Naive B cell (primary cell): ENCODE data around the gene LYRM1. TPM values are rescaled to one million over a fixed set of nuclear protein-coding genes. Genes with fewer than 3 reads are reported as not detected.
"Not testable (repeated sequence)": the region's sequence is repeated elsewhere in the genome, so short reads cannot be mapped to it uniquely, and the experiment has no call there.

Experiments
- ATAC-seq, 2 donors: fragments of 150-1000 bp; cut with Tn5 transposase; 2 replicates each; pipeline ENCODE4 v1.10.0; 2021; ENCODE audit warnings: low read depth in 2 of 2, mild to moderate bottlenecking in 2 of 2, moderate library complexity in 2 of 2
- DNase-seq: peaks from one replicate; pipeline ENCODE4 v3.0.0; 2022
- H3K27ac Mint-ChIP-seq, 6 donors: one replicate each; pipeline ENCODE4 v1.8.0; 2020 to 2022; ENCODE audit warnings: mild to moderate bottlenecking in 6 of 6, mixed read lengths in 6 of 6, moderate library complexity in 5 of 6, inconsistent platforms in 2 of 6
- H3K27me3 Mint-ChIP-seq, 3 donors: one replicate each; pipeline ENCODE4 v1.8.0; 2021 to 2022; ENCODE audit warnings: mixed read lengths in 3 of 3, mild to moderate bottlenecking in 1 of 3
- H3K36me3 Mint-ChIP-seq, 2 donors: one replicate each; pipeline ENCODE4 v1.8.0; 2020 to 2022; ENCODE audit warnings: mixed read lengths in 2 of 2, inconsistent platforms in 1 of 2, mild to moderate bottlenecking in 1 of 2
- H3K4me1 Mint-ChIP-seq, 3 donors: one replicate each; pipeline ENCODE4 v1.8.0; 2020 to 2022; ENCODE audit warnings: mixed read lengths in 3 of 3, inconsistent platforms in 1 of 3, mild to moderate bottlenecking in 1 of 3, moderate library complexity in 1 of 3
- H3K4me3 Mint-ChIP-seq, 8 donors: one replicate each; pipeline ENCODE4 v1.8.0; 2020 to 2022; ENCODE audit warnings: mild to moderate bottlenecking in 8 of 8, mixed read lengths in 8 of 8, moderate library complexity in 8 of 8, inconsistent platforms in 2 of 8
- H3K9me3 Mint-ChIP-seq, 7 donors: one replicate each; pipeline ENCODE4 v1.8.0; 2020 to 2022; ENCODE audit warnings: mixed read lengths in 7 of 7, mild to moderate bottlenecking in 5 of 7, inconsistent platforms in 2 of 7, moderate library complexity in 1 of 7
- polyA plus RNA-seq, 6 donors: library from polyadenylated mRNA; unstranded; fragments of 300-500 nt; fragmentation: Illumina TruSeq; gene quantifications; one replicate each; pipeline ENCODE4 v1.2.3, GENCODE V29; 2021; ENCODE audit warnings: low read depth in 6 of 6

LYRM1 gene
- polyA plus RNA-seq, 6 donors from 2014 or later = 44.8 to 82.9 (median 52.9) TPM

GRCh38 chr16:20916289-20916688 lies 15.7 kb downstream of the LYRM1 start:
- no peak for DNase-seq
- no peak for ATAC-seq
- peaks cover 10 to 15% of the 10 kb centered on the region in 2 donors for H3K36me3 Mint-ChIP-seq
- peaks cover 17 to 25% (median 25%) of the 10 kb centered on the region in 3 donors for H3K4me1 Mint-ChIP-seq
- no peaks in the 10 kb centered on the region for H3K9me3 Mint-ChIP-seq
- H3K27me3 Mint-ChIP-seq = no peaks in the 10 kb centered on the region
- no peak overlapping the region for H3K4me3 Mint-ChIP-seq
- no peak overlapping the region for H3K27ac Mint-ChIP-seq

- Mint-ChIP-seq H3K36me3 (peaks cover 10 to 15% of the 10 kb centered on the region in 2 donors), H3K9me3 (no peaks in the 10 kb centered on the region), H3K4me1 (peaks cover 15 to 25% (median 25%) of the 10 kb centered on the region in 3 donors), H3K27me3 (no peaks in the 10 kb centered on the region), H3K27ac (no peak overlapping the region), H3K4me3 (no peak overlapping the region)
- DNase-seq = no peak
- ATAC-seq = no peak
Observed at GRCh38 chr16:20916942-20917341, 16.4 kb downstream of the LYRM1 start.

- Mint-ChIP-seq H3K27ac (no peak overlapping the region), H3K4me1 (peaks cover 15 to 28% (median 23%) of the 10 kb centered on the region in 3 donors), H3K4me3 (no peak overlapping the region), H3K36me3 (peaks cover 14 to 15% of the 10 kb centered on the region in 2 donors), H3K9me3 (no peaks in the 10 kb centered on the region), H3K27me3 (no peaks in the 10 kb centered on the region)
- no peak for ATAC-seq
- no peak for DNase-seq
Observed at GRCh38 chr16:20918486-20919239, 18.1 kb downstream of the LYRM1 start.

- no peak overlapping the region for H3K27ac Mint-ChIP-seq
- no peaks in the 10 kb centered on the region for H3K9me3 Mint-ChIP-seq
- ATAC-seq = no peak
- DNase-seq = no peak
- H3K4me1 Mint-ChIP-seq = peaks cover 15 to 25% (median 21%) of the 10 kb centered on the region in 3 donors
- H3K27me3 Mint-ChIP-seq = no peaks in the 10 kb centered on the region
- H3K4me3 Mint-ChIP-seq = no peak overlapping the region
- peaks cover 15% of the 10 kb centered on the region in 2 donors for H3K36me3 Mint-ChIP-seq
Observed at GRCh38 chr16:20920091-20920490, 19.5 kb downstream of the LYRM1 start.

- H3K27me3 Mint-ChIP-seq = no peaks in the 10 kb centered on the region
- ATAC-seq (no peak), DNase-seq (no peak)
- H3K4me3 Mint-ChIP-seq = no peak overlapping the region
- H3K27ac Mint-ChIP-seq = no peak overlapping the region
- H3K36me3 Mint-ChIP-seq = peaks cover 15 to 19% of the 10 kb centered on the region in 2 donors
- H3K9me3 Mint-ChIP-seq = no peaks in the 10 kb centered on the region
- peaks cover 15 to 18% (median 17%) of the 10 kb centered on the region in 3 donors for H3K4me1 Mint-ChIP-seq
Observed at GRCh38 chr16:20920799-20921198, 20.2 kb downstream of the LYRM1 start.

GRCh38 chr16:20923876-20924275 lies 23.3 kb downstream of the LYRM1 start:
- Mint-ChIP-seq H3K27ac (peak overlapping the region in 1 of 6 donors; percentile 22), H3K27me3 (no peaks in the 10 kb centered on the region), H3K36me3 (peaks cover 0 to 10% of the 10 kb centered on the region in 2 donors), H3K9me3 (no peaks in the 10 kb centered on the region), H3K4me1 (peaks cover 0 to 5% (median 0%) of the 10 kb centered on the region in 3 donors), H3K4me3 (no peak overlapping the region)
- ATAC-seq = no peak
- DNase-seq = no peak

- H3K4me3 Mint-ChIP-seq = no peak overlapping the region
- H3K27ac Mint-ChIP-seq = peak overlapping the region in 1 of 6 donors; percentile 60
- DNase-seq = no peak
- peaks cover 0 to 10% of the 10 kb centered on the region in 2 donors for H3K36me3 Mint-ChIP-seq
- H3K9me3 Mint-ChIP-seq = no peaks in the 10 kb centered on the region
- no peaks in the 10 kb centered on the region for H3K27me3 Mint-ChIP-seq
- H3K4me1 Mint-ChIP-seq = peaks cover 0 to 5% (median 0%) of the 10 kb centered on the region in 3 donors
- ATAC-seq = no peak
Observed at GRCh38 chr16:20925751-20926150, 25.2 kb downstream of the LYRM1 start.

GRCh38 chr16:20928774-20929411 lies 28.3 kb downstream of the LYRM1 start:
- no peak overlapping the region for H3K4me3 Mint-ChIP-seq
- peaks cover 0 to 6% of the 10 kb centered on the region in 2 donors for H3K36me3 Mint-ChIP-seq
- H3K4me1 Mint-ChIP-seq = no peaks in the 10 kb centered on the region
- ATAC-seq = no peak
- no peak overlapping the region for H3K27ac Mint-ChIP-seq
- DNase-seq = no peak
- H3K27me3 Mint-ChIP-seq = no peaks in the 10 kb centered on the region
- H3K9me3 Mint-ChIP-seq = no peaks in the 10 kb centered on the region

- not testable (repeated sequence) for DNase-seq, H3K4me3 Mint-ChIP-seq, H3K27me3 Mint-ChIP-seq, ATAC-seq, H3K4me1 Mint-ChIP-seq, H3K36me3 Mint-ChIP-seq, H3K9me3 Mint-ChIP-seq
- peak overlapping the region in 2 of 6 donors; percentile 11 to 12 for H3K27ac Mint-ChIP-seq
Observed at GRCh38 chr16:20929676-20930364, 29.2 kb downstream of the LYRM1 start.

GRCh38 chr16:20930365-20930690 lies 29.8 kb downstream of the LYRM1 start:
- no peaks in the 10 kb centered on the region for H3K27me3 Mint-ChIP-seq
- no peak for ATAC-seq

GRCh38 chr16:20931066-20931600 lies 30.6 kb downstream of the LYRM1 start:
- ATAC-seq = no peak
- Mint-ChIP-seq H3K36me3 (no peaks in the 10 kb centered on the region), H3K9me3 (no peaks in the 10 kb centered on the region), H3K4me3 (no peak overlapping the region), H3K27ac (no peak overlapping the region), H3K27me3 (no peaks in the 10 kb centered on the region), H3K4me1 (no peaks in the 10 kb centered on the region)
- no peak for DNase-seq

More at GRCh38 chr16:20930365-20930690, 29.8 kb downstream of the LYRM1 start:
- DNase-seq = no peak
- no peaks in the 10 kb centered on the region for H3K9me3 Mint-ChIP-seq
- peaks cover 0 to 6% of the 10 kb centered on the region in 2 donors for H3K36me3 Mint-ChIP-seq
- H3K4me3 Mint-ChIP-seq = no peak overlapping the region
- H3K4me1 Mint-ChIP-seq = no peaks in the 10 kb centered on the region
- H3K27ac Mint-ChIP-seq = peak overlapping the region in 1 of 6 donors; percentile 12

- Mint-ChIP-seq H3K9me3 (no peaks in the 10 kb centered on the region), H3K4me1 (no peaks in the 10 kb centered on the region), H3K27me3 (peaks cover 0 to 6% (median 0%) of the 10 kb centered on the region in 3 donors), H3K36me3 (no peaks in the 10 kb centered on the region), H3K27ac (no peak overlapping the region), H3K4me3 (no peak overlapping the region)
- DNase-seq = no peak
- no peak for ATAC-seq
Observed at GRCh38 chr16:20933589-20933988, 33.0 kb downstream of the LYRM1 start.

GRCh38 chr16:20937736-20938135 lies 37.2 kb downstream of the LYRM1 start:
- Mint-ChIP-seq H3K36me3 (no peaks in the 10 kb centered on the region), H3K9me3 (no peaks in the 10 kb centered on the region), H3K4me3 (no peak overlapping the region), H3K27me3 (peaks cover 0 to 6% (median 0%) of the 10 kb centered on the region in 3 donors), H3K27ac (no peak overlapping the region), H3K4me1 (peaks cover 2 to 6% (median 4%) of the 10 kb centered on the region in 3 donors)
- ATAC-seq (no peak), DNase-seq (no peak)
